MM.1S (cell line): ENCODE data around the gene SERPINA4.

Source experiments
- EZH2 ChIP-seq: fragments of 300-600 bp; sonication (generic); optimal IDR thresholded peaks from 2 replicates; pipeline ENCODE3; 2017; ENCODE audit warnings: low read depth, mild to moderate bottlenecking, antibody characterized with exemption, low read length, mixed read lengths
- EZH2phosphoT487 ChIP-seq: fragments of 300-600 bp; sonication (generic); IDR thresholded peaks from 2 replicates; pipeline ENCODE4 v1.6.1; 2018; ENCODE audit warnings: antibody characterized with exemption, low read length
- TF ChIP-seq, protein P1 (sequence below): fragments of 300-600 bp; sonication (generic); IDR thresholded peaks from 2 replicates; pipeline ENCODE4 v1.5.1; 2016; ENCODE audit warnings: antibody characterized with exemption, low read length, mixed read lengths

DNA sequence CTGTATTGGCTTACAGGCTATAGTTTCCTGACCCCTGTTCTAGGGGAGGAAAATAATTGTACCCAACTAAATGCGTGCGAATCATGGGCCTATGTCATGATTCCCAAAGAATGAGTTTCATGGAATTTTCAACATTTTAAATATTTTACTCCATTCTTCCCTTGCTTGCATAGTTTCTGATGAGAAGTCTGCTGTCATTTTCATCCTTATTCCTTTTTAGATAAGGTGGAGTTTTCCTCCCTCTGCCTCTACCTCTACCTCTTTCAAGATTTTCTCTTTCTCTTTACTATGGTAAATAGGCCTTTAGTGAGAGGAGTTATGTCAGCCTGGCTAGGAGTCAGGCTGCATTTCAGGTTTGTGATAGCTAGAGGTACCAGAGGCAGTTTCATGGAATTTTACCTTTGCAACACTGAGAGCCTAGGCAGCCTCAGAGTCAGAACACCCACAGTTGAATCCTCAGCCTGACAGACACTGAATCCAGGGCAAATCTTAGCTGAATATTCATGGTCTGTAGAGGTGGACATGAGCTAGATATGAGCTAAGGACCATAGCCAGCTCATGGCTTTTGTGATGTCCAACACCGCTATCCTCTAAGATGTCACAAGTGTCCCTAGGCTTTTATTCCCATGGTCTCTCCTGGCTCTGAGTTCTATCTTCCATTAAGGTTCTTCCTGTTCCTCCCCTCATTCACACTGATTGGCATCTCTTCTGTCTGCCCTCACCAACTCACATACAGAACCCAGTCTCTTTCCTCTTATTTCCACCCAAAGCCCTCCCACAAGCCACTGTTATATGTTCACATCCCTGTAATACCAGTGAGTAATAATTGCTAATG is 57.0 kb downstream of the SERPINA4 start:
- TF ChIP-seq, protein P1, sequence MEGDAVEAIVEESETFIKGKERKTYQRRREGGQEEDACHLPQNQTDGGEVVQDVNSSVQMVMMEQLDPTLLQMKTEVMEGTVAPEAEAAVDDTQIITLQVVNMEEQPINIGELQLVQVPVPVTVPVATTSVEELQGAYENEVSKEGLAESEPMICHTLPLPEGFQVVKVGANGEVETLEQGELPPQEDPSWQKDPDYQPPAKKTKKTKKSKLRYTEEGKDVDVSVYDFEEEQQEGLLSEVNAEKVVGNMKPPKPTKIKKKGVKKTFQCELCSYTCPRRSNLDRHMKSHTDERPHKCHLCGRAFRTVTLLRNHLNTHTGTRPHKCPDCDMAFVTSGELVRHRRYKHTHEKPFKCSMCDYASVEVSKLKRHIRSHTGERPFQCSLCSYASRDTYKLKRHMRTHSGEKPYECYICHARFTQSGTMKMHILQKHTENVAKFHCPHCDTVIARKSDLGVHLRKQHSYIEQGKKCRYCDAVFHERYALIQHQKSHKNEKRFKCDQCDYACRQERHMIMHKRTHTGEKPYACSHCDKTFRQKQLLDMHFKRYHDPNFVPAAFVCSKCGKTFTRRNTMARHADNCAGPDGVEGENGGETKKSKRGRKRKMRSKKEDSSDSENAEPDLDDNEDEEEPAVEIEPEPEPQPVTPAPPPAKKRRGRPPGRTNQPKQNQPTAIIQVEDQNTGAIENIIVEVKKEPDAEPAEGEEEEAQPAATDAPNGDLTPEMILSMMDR = no peak
- TF ChIP-seq EZH2 = no peak
- no peak for TF ChIP-seq EZH2phosphoT487
